ENCODE measurements around the gene SPATA25.
"Not testable (repeated sequence)": the region's sequence is repeated elsewhere in the genome, so short reads cannot be mapped to it uniquely, and the experiment has no call there.

SPATA25 gene

DNA sequence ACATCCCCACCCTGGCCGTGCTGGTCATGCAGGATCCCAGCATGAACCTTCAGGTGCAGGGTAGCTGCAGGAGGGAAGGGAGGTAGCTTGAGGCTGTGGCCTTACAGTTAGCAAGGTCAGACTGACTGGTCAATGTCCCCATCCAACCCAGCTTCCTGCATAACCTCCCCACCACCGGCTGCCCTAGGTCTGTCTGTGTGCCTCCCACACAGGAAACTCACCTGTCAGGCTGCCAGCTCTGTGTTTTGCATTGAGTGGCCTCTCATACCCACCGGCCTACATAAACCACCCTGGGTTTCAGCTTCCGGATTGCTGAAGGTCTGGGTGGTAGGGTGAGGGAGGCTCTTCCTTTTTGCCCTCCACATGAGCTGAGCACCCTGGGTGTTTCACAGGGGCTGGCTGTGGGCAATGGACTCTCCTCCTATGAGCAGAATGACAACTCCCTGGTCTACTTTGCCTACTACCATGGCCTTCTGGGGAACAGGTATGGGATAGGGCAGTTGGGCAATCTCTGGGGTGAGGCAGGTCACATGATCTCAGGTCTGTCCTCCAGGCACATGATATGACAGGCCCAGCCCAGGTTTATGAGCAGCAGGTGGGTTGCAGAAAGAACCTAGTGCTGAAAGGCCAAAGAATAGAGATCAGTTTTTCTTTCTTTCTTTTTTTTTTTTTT is 5.5 kb upstream of the SPATA25 start:
- no peak for DNase-seq (ENCODE audit: low spot score)

DNA sequence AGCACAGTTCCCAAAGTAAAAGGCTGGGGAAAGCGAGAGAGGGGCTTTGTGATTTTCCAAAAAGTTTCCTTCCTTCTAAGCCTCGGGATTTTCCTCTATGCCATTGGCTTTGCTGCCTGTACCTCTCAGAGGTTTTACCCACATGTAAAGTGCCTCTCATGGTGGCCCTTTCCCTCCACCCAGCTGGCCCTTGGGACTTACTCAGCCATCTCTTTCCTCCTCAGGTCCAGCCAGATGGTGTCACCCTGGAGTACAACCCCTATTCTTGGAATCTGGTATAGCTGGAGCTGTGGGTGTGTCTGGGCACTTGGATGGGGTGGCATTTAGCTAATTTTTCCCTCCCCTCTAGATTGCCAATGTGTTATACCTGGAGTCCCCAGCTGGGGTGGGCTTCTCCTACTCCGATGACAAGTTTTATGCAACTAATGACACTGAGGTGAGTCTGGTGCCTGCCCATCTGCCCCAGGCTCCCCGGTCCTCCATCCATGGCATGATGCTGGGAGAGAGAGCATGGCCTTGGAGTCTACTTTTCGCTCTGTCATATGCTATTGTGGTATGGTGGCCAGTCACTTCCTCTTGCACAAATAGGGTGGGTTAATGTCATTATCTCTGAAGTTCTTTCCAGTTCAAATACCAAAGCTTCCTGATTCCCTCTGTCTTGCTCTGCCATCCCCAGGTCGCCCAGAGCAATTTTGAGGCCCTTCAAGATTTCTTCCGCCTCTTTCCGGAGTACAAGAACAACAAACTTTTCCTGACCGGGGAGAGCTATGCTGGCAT is 4.8 kb upstream of the SPATA25 start:
- no peak for DNase-seq (ENCODE audit: low spot score)

DNA sequence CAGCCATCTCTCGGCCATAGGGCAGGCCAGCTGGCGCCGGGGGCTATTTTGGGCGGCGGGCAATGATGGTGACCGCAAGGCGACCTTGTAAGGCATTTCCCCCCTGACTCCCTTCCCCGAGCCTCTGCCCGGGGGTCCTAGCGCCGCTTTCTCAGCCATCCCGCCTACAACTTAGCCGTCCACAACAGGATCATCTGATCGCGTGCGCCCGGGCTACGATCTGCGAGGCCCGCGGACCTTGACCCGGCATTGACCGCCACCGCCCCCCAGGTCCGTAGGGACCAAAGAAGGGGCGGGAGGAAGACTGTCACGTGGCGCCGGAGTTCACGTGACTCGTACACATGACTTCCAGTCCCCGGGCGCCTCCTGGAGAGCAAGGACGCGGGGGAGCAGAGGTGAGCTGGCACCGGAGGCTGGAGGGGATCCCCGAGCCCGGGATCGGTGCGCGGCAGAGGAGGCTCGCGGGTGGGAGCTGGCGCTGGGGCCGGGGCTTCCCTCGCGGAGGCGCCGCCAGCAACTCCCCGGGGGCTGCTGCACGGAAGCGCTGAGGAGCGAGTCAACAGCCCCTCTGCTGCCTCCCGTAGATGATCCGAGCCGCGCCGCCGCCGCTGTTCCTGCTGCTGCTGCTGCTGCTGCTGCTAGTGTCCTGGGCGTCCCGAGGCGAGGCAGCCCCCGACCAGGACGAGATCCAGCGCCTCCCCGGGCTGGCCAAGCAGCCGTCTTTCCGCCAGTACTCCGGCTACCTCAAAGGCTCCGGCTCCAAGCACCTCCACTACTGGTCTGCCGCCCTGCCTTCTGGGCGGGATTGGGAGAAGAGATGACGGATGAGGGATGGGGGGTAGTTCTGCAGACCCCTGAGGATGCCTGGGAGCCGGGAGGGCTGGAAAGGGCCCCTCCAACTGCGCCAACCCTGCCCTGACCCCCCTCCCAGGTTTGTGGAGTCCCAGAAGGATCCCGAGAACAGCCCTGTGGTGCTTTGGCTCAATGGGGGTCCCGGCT is 3.9 kb upstream of the SPATA25 start, which contains the start of the genes CTSA and NEURL2:
Gene CTSA (plus strand): TSS at position 351 of the 999 bp plus-strand sequence. CDS start 234 bp downstream, at position 585.
Gene NEURL2 (minus strand): TSS at position 224 of the 999 bp plus-strand sequence. CDS start 217 bp downstream, at position 7.
- DNase-seq (ENCODE audit: low spot score), result peak; percentile 93

DNA sequence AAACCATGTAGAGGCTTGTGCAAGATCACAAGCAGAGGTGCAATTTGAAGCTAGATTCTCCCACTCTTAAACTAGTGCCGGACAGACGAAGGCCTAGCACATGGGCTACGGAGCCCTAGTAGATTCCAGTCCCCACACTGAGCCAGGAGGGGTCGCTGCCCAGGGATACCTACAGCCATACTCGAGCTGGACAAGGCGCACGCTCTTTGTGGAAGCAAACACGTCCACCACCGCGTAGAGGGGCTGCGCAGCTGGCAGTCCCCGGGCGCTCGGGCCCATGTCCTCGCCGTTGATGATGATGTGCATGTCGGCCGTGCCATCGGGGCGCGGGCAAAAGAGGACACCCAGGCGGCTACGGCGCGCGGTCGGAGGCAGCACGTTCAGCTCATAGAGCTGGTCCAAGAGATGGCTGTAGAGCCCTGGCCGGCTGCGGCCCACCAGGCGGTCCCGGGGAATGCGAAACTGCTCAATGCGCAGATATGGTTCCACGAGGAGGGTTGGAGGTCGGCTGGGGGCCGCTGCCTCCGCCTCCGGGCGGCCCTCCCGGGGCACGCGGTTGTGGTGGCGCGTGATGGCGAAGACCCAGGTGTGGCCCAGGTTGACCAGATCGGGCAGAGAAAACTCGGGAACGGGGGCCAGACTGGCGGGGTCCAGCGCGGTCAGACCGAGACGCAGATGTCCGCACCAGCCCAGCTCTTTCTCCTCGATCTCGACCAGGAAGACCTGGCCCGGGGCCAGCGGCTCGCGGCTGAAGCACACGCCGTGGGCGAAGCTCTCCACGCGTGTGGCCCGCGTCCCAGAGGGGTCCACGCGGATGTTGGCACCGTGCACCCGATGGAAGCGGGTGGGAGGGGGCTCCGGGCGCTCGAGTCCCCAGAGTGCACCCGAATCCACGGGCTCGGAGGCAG is 2.9 kb upstream of the SPATA25 start:
- DNase-seq (ENCODE audit: low spot score), result peak; percentile 36

DNA sequence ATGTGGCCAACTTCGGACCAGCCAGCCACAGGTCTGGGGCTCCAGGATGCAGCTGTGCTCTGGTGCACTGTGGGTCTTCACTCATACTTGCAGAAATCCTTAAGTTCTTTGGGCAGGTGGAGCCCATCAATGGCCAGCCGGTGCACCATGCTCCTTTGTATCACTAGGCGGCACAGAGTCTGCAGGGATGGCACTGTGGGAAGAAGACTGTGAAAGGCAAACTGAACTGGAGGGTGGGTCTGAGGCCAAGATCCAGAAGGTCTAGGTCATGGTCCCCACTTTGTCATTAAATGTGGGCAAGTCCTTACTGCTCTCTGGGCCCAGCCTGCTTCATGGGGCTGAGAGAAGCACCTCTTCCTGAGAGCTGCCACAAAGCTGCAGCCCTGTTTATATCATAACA is 1.3 kb upstream of the SPATA25 start:
- DNase-seq (ENCODE audit: low spot score), result no peak

DNA sequence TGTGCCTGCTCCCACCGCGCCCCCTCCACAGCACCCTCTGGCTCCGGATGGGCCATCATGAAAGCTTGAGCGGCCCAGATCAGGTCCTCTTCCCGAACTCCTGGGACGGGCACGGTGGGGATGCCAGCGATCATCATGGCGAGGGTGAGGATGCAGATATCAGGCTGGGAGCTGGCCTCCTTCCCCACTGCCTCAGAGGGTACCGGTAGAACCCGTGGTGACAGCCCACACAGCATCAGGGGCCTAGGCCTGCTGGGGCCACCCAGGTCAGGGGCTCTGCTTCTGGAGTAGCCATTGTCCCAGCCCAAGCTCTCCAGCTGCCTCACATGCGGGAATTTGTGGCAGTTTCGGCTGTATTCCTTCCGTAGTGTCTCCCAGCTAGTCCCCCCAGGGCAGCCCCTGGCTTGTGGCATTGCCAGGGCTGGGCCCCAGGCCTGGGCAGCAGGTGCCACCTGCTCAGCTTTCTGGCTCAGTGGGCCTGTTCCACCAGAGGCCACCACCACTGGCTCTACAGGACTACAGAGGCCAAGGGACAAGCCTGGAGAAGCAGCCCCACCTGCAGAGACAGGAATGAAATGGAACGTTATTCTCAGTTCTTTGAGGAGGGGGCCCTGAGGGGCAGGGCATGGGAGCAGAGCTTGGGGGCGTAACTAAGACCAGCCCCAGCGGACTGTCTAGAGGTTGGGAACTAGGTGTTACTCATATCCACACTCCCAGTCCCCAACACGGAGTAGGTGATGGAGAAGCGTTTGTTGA is 654 bp downstream of the SPATA25 start:
- DNase-seq (ENCODE audit: low spot score), result no peak

DNA sequence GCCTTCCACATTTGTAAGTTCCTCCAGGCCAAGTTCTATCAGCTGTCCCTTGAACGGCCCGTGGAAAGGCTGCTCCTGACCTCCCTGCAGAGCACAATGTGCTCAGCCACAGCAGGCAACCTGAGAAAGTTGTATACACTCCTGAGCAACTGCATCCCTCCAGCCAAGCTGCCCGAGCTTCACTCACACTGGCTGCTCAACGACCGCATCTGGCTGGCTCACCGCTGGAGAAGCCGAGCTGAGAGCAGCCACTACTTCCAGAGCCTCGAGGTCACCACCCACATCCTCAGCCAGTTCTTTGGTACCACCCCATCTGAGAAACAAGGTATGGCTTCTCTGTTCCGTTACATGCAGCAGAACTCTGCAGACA is 4.3 kb downstream of the SPATA25 start:
- no peak for DNase-seq (ENCODE audit: low spot score)

DNA sequence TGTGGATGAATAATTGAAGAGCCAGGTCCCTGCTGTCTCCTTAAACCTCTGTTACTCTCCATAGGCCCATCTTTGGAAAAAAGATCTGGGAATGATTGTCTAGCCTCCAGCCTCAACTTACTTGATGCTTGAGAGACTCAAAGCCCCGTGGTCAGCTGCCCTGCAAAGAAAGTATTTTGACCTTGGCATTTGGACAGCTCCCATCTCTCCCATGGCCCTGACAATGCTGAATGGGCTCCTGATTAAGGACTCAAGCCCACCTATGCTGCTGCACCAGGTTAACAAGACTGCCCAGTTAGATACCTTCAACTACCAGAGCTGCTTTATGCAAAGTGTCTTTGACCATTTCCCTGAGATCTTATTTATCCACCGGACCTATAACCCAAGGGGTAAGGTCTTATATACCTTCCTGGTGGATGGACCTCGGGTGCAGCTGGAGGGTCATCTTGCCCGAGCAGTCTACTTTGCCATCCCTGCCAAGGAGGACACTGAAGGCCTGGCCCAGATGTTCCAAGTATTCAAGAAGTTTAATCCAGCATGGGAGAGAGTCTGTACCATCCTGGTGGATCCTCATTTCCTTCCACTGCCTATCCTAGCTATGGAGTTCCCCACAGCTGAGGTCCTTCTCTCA is 4.8 kb downstream of the SPATA25 start:
- no peak for DNase-seq (ENCODE audit: low spot score)

DNA sequence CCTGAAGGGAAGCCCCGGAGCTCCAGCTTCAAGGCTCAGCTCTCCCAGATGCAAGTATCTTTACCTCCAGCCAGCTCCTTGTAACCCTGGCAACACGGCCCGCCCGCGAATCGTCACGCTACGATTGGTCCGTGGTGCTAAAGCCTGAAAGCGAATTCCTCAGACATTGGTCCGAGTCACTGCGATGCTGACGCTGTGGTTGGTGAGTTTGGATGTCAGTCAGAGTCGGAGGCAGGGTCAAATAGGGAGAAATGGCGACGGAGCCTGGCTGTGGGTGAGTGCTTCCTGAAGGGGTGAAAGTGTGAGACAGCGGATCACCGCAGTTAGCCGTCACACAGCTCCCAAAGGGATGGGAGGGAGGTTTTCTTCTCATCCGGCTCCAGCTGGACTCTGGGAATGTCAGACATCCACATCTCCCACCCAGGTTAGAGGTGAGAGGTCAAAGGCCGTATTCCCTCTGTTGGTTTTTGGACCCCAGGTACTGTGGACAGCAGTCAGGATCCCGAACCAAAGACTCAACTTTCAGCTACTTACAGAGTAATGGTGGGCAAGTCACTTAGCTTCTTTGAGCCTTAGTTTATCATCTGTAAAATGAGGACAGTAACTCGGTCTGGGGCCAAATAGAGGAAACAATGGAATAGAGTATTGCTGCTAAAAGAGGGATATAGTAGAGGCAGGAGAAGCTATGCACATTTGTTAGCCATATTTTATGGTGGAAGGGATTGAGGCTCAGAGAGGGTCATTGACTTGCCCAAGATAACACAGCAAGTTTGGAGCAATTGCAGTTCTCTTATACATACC is 6.2 kb downstream of the SPATA25 start, which contains the start of gene ZSWIM1:
Gene ZSWIM1 (plus strand): TSS at position 240 of the 801 bp plus-strand sequence. CDS start 1,366 bp downstream, outside the sequence.
- DNase-seq (ENCODE audit: low spot score), result peak; percentile 99

DNA sequence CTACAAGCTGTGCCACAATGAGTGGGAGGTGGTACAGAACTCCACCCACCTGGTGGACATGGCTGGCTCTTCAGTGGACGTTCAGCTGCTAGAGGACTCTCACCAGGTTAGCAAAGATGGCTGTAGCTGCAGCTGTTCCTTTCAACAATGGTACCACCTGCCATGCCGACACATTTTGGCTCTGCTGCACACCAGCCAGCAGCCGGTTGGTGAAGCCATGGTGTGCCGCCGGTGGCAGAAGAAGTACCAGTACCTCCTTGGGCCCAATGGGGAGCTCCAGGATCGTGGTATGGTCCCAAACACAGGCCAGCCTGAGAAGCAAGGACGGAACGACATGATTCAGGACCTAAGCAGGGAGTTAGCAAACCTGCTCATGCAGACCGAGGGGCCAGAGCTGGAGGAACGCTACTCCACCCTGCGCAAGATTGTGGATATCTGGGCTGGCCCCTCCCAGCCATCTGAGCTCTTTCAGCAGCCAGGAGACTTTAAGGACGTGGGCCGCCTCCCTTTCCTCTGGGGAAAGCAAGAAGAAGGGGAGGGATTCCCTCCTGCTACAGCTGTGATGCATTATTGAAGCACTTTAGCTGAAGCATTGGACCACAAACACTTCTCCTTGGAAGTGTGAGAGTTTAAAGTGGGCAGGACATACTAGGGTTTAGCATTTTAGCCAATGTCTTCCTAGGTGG is 9.2 kb downstream of the SPATA25 start:
- no peak for DNase-seq (ENCODE audit: low spot score)

DNA sequence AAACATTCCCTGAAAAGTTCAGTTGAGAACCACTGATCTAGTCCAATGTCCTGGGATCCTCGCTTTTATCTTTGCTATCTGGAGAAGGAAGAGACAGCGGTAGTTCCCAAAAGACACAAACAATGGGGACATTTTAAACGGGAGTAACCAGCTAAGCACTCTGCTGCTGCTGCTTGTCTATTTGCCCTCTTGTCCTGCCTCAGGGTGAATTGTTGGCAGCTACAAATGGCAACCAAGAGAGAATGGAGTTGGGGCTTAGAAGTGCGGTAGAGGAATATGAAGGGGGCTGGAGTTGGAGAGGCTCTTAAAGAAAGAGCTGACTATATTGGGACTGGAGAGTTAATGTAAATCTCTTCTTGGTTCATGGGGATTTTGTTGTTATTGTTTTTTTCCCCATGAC is 12.8 kb downstream of the SPATA25 start:
- no peak for DNase-seq (ENCODE audit: low spot score)

DNA sequence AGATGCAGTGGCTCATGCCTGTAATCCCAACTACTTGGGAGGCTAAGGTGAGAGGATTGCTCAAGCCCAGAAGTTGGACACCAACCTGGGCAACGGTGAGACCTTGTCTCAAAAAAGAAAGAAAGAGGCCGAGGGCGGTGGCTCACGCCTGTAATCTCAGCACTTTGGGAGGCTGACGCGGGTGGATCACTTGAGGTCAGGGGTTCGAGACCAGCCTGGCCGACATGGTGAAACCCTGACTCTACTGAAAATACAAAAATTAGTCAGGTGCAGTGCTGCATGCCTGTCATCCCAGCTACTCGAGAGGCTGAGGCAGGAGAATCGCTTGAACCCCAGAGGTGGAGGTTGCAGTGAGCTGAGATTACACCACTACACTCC is 13.3 kb downstream of the SPATA25 start:
- DNase-seq (ENCODE audit: low spot score), result not testable (repeated sequence)

DNA sequence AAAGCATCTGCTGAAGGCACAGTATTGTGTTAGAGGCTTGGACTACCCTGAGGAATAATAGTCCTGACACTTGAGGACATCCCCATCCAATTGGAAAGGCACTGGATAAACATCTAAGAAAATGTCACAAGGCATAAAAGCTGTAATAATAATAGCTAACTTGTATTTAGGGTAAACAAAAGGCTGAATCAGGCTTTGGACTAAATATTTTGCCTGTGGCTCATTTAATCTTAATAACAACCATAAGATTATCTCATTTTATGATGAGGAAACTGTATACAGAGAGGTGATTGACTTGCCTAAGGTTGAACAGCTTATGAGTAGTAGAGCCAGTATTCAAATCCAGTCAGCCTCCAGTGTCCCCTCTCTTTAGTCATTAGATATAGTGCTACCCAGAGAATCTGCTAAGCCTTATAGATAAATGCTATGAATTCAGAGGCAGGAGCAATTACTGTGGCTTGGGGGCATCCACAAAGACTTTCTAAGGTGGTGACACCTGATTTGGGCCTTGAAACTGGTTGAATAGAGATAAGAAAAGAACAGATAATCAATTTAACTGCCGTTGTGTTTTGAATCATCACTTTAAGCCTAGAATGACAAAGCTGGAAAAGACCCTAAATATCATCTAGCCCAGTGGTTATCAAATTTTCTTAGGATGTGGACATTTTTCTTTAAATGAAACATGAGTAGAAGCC is 13.9 kb downstream of the SPATA25 start:
- DNase-seq (ENCODE audit: low spot score), result no peak

DNA sequence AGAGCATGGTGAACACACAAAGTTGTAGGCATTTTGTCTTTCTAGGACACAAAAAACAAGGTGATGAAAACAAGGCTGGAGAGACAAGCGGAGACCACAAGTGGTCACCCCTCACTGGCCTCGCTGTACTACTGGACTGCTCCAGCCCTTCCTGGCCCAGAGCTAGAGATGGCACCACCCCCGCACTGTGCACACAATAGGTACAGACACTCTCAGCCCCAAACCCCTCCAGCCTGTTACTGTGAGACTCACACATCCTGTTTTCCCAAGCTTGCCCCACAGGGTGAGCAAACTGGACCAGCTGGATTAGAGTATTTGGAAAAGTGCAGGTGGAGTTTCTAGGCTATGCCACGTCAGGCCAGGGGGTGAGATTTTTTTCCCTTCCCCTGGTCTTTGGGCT is 14.8 kb downstream of the SPATA25 start:
- no peak for DNase-seq (ENCODE audit: low spot score)

DNA sequence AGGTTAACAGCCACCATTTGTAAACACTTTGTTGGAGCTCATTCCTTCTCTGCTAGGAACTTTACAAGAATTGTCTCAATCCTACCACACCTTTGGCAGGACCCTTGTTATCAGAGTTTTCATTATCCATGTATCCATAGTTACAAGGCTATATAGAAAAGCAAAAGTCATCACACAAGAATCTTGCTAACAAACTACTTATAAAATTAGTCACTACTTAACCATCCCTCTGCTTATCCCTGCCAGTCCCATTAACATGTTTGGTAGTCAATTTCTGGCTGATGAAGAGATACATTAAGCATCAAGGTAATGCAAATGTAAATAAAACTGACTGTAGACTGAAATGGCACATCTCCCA is 19.6 kb downstream of the SPATA25 start:
- no peak for DNase-seq (ENCODE audit: low spot score)

DNA sequence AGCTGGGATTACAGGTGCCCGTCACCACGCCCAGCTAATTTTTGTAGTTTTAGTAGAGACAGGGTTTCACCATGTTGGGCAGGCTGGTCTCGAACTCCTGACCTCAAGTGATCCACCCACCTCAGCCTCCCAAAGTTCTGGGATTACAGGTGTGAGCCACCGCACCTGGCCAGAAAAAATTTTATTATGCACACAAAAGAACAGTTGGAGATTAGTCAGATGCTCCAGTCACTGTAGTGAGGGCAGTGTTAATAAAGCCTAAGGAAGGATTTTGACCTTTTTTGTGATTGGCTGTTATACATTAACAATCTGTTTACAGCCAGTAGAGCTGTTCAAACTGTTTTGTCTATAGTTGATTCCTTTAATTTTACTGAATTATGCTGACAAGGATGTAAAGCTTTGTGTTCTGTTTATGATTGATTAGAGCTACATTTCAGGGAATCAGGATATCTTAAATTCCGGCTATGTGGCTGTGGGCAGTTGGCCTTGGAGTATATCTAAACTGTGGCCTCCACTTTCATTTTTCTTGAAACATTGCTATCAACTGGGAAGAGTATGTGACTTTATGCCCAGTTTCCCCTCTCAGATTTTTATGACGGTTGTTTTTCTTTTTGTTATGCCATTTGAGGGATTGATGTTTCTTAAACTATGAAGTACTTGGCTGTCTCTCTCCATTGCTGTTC is 20.1 kb downstream of the SPATA25 start:
- DNase-seq (ENCODE audit: low spot score), result no peak

DNA sequence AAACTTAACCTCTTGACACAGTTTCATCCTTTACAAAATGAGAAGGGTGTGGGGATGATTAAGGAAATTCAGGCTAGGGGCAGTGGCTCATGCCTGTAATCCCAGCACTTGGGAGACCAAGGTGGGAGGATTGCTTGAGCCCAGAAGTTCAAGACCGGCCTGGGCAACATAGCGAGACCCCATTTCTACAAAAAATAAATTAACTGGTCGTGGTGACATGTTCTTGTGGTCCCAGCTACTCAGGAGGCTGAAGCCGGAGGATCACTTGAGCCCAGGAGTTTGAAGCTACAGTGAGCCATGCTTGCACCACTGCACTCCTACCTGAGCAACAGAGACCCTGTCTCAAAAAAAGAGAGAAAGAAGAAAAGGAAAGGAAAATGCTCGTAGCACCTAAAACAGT is 21.0 kb downstream of the SPATA25 start:
- DNase-seq (ENCODE audit: low spot score), result no peak

All from germinal center (tissue), 1 donor.